HepG2 (cell line): Measurements from ENCODE around the gene ANKRD60. TPM values are rescaled to one million over a fixed set of nuclear protein-coding genes. Genes with fewer than 3 reads are reported as not detected.

Source experiments
- ATF7-NPFF ChIP-seq: sonication (generic); formaldehyde crosslinking; IDR thresholded peaks from 2 replicates; pipeline ENCODE4 v1.8.1; 2023; ENCODE audit warnings: mild to moderate bottlenecking, low read depth, missing genetic modification reagents, moderate library complexity
- EHMT2 ChIP-seq: fragments of 200-600 bp; sonication (generic); IDR thresholded peaks from 2 replicates; pipeline ENCODE4 v1.7.0; 2017; ENCODE audit warnings: antibody characterized with exemption, low read depth, low read length, borderline replicate concordance
- GATAD1 ChIP-seq: IDR thresholded peaks from 2 replicates; pipeline ENCODE4 v1.6.1; 2016; ENCODE audit warnings: missing genetic modification reagents, missing compliant biosample characterization
- HNF4G ChIP-seq, 2 experiments: sonication (generic) in 1 of 2; formaldehyde crosslinking in 1 of 2; IDR thresholded peaks; 2 replicates each; pipeline versions ENCODE4 v1.4.0 to v1.6.1; 2011 to 2020; ENCODE audit warnings: borderline replicate concordance in 2 of 2, low read depth in 2 of 2, mild to moderate bottlenecking in 2 of 2, low read length in 1 of 2, missing genetic modification reagents in 1 of 2, moderate library complexity in 1 of 2
- KAT8 ChIP-seq: IDR thresholded peaks from 2 replicates; pipeline ENCODE4 v1.6.1; 2016; ENCODE audit warnings: missing genetic modification reagents, missing compliant biosample characterization
- NFIB ChIP-seq: sonication (generic); formaldehyde crosslinking; IDR thresholded peaks from 2 replicates; pipeline ENCODE4 v1.9.0; 2021; ENCODE audit warnings: missing genetic modification reagents, mild to moderate bottlenecking, borderline replicate concordance
- PHF21A ChIP-seq: sonication (generic); formaldehyde crosslinking; IDR thresholded peaks from 2 replicates; pipeline ENCODE4 v1.5.0; 2020; ENCODE audit warnings: mild to moderate bottlenecking, missing genetic modification reagents
- PPARG ChIP-seq: conservative IDR thresholded peaks from 2 replicates; pipeline ENCODE4 v1.6.1; 2016; ENCODE audit warnings: missing biosample characterization, missing genetic modification reagents
- RNF2 ChIP-seq: fragments of 450-650 bp; conservative IDR thresholded peaks from 2 replicates; pipeline ENCODE4 v1.6.1; 2016; ENCODE audit warnings: low read depth
- SRF ChIP-seq: IDR thresholded peaks from 2 replicates; pipeline ENCODE4 v1.6.1; 2011; ENCODE audit warnings: mild to moderate bottlenecking, low read depth, low read length, moderate library complexity
- SRSF9 ChIP-seq: fragments of 200-400 bp; formaldehyde crosslinking; IDR thresholded peaks from 2 replicates; pipeline ENCODE4 v1.6.1; 2018; ENCODE audit warnings: borderline replicate concordance, mild to moderate bottlenecking, low read depth, low read length; ENCODE audit not compliant: insufficient read depth, poor library complexity, severe bottlenecking
- TOE1 ChIP-seq: sonication (generic); formaldehyde crosslinking; IDR thresholded peaks from 2 replicates; pipeline ENCODE4 v1.4.0; 2020; ENCODE audit warnings: mild to moderate bottlenecking, missing genetic modification reagents
- ZBTB40 ChIP-seq, 2 experiments: fragments of 450-650 bp in 1 of 2; sonication (generic) in 1 of 2; formaldehyde crosslinking in 1 of 2; IDR thresholded peaks; 2 replicates each; pipeline versions ENCODE4 v1.6.1 to v1.8.0; 2016 to 2022; ENCODE audit warnings: antibody characterized with exemption in 1 of 2, mild to moderate bottlenecking in 1 of 2, missing genetic modification reagents in 1 of 2
- ZFY ChIP-seq: sonication (generic); formaldehyde crosslinking; IDR thresholded peaks from 2 replicates; pipeline ENCODE4 v1.4.0; 2020; ENCODE audit warnings: missing genetic modification reagents
- ZNF10 ChIP-seq: sonication (generic); formaldehyde crosslinking; IDR thresholded peaks from 2 replicates; pipeline ENCODE4 v1.4.0; 2020; ENCODE audit warnings: mild to moderate bottlenecking, low read depth, missing genetic modification reagents, borderline replicate concordance
- ZNF232 ChIP-seq: sonication (generic); formaldehyde crosslinking; IDR thresholded peaks from 2 replicates; pipeline ENCODE4 v1.4.0; 2020; ENCODE audit warnings: missing genetic modification reagents, borderline replicate concordance
- ZNF253 ChIP-seq: sonication (generic); formaldehyde crosslinking; IDR thresholded peaks from 2 replicates; pipeline ENCODE4 v1.8.0; 2022; ENCODE audit warnings: mild to moderate bottlenecking, missing genetic modification reagents, borderline replicate concordance
- ZNF331 ChIP-seq: sonication (generic); formaldehyde crosslinking; IDR thresholded peaks from 2 replicates; pipeline ENCODE4 v1.4.0; 2020; ENCODE audit warnings: missing genetic modification reagents
- ZNF333 ChIP-seq: sonication (generic); formaldehyde crosslinking; IDR thresholded peaks from 2 replicates; pipeline ENCODE4 v1.4.0; 2020; ENCODE audit warnings: mild to moderate bottlenecking, missing genetic modification reagents, borderline replicate concordance
- ZNF530 ChIP-seq: sonication (generic); formaldehyde crosslinking; IDR thresholded peaks from 2 replicates; pipeline ENCODE4 v1.5.0; 2020; ENCODE audit warnings: low read depth, mild to moderate bottlenecking, missing genetic modification reagents
- ZSCAN29 ChIP-seq: sonication (generic); formaldehyde crosslinking; conservative IDR thresholded peaks from 2 replicates; pipeline ENCODE4 v1.4.0; 2020; ENCODE audit warnings: mild to moderate bottlenecking, missing genetic modification reagents
- polyA plus RNA-seq, 8 experiments: library from polyadenylated mRNA; depleted of rRNA in 3 of 8; stranded (reverse) in 7 of 8; unstranded in 1 of 8; fragments of >200 nt; fragmentation: Illumina TruSeq in 4 of 8; extraction: Trizol in 4 of 8; gene quantifications; 2 replicates each; pipeline versions ENCODE4 v1.2.1 to v1.2.3, GENCODE V29; 2011 to 2016; ENCODE audit warnings: low read depth in 4 of 8, missing spikeins in 1 of 8, mixed read lengths in 1 of 8; ENCODE audit not compliant: insufficient read depth in 1 of 8
- total RNA-seq, 5 experiments: library from RNA; depleted of rRNA; stranded (reverse); fragments of >200 nt; fragmentation: Illumina TruSeq; extraction: Trizol; gene quantifications; 2 replicates each; pipeline ENCODE4 v1.2.3, GENCODE V29; 2016; ENCODE audit warnings: low read depth in 1 of 5

The ANKRD60 gene
- total and polyA plus RNA-seq, 2 of the 13 experiments (the other 11 are each of a cell fraction or from before 2014, with no cell fraction given): not detected

GRCh38 chr20:58209652-58210397 lies 18.6 kb downstream of the ANKRD60 start (continued):
- TF ChIP-seq KAT8 (CRISPR knock-in tag): peak; percentile 67
- TF ChIP-seq RNF2: peak; percentile 85
- 0 out of 2 replicates have a peak, but pooled peaks have one; percentile 16 for TF ChIP-seq PHF21A (CRISPR knock-in tag)
- no peak for TF ChIP-seq ZNF10 (CRISPR knock-in tag)
- TF ChIP-seq SRF: no peak
- peak; percentile 85 for TF ChIP-seq ZNF331
- TF ChIP-seq ZNF333: no peak
- no peak for TF ChIP-seq ZSCAN29 (CRISPR knock-in tag)
- TF ChIP-seq TOE1: no peak; the same call in 1 of the 2 replicates
- no peak for TF ChIP-seq SRSF9
- no peak for TF ChIP-seq HNF4G (IDR thresholded peaks at IDR 0.05; ENCODE audit: borderline replicate concordance, low read depth, low read length)
- TF ChIP-seq HNF4G (CRISPR knock-in tag; IDR thresholded peaks at IDR 0.05; ENCODE audit: borderline replicate concordance, low read depth): no peak
- TF ChIP-seq NFIB: no peak
- no peak for TF ChIP-seq ZBTB40 (IDR thresholded peaks at IDR 0.05)
- no peak for TF ChIP-seq ZBTB40 (CRISPR knock-in tag; IDR thresholded peaks at IDR 0.05)
- peak; percentile 80; the same call in 1 of the 2 replicates for TF ChIP-seq ZNF253 (CRISPR knock-in tag)
- TF ChIP-seq ZNF232 (CRISPR knock-in tag): peak; percentile 72; the same call in 1 of the 2 replicates
- TF ChIP-seq GATAD1 (CRISPR knock-in tag): peak; percentile 69
- TF ChIP-seq ATF7-NPFF (CRISPR knock-in tag): no peak
- no peak for TF ChIP-seq ZNF530 (CRISPR knock-in tag)
- no peak for TF ChIP-seq EHMT2
- peak; percentile 64; the same call in 1 of the 2 replicates for TF ChIP-seq ZFY (CRISPR knock-in tag)
- TF ChIP-seq PPARG (CRISPR knock-in tag): no peak
